ENCODE measurements around the gene SPINK6. TPM values are rescaled to one million over a fixed set of nuclear protein-coding genes. Genes with fewer than 3 reads are reported as not detected.

The SPINK6 gene
- total RNA-seq (not detected), polyA plus RNA-seq (not detected)
- long read RNA-seq, donor 1 = 0 reads
- long read RNA-seq, donor 2 = 0 reads

GRCh38 chr5:148202531-148203203 lies at the start of gene SPINK6:
Gene SPINK6, plus strand, starts transcription at chr5:148203042. Its CDS starts 55 bp downstream, at chr5:148203097.
- no peak for ATAC-seq
- no peak for TF ChIP-seq CTCF (IDR thresholded peaks at IDR 0.05)

GRCh38 chr5:148156609-148157008 lies 46.2 kb upstream of the SPINK6 start:
- intact Hi-C loops (cut with DNase I) = no loop called here
- Histone ChIP-seq H3K27me3 (ENCODE audit: insufficient read depth in 3 of 3, low read length in 2 of 3) (no peaks in the 10 kb centered on the region), H3K27ac (no peak overlapping the region), H3K9me3 (no peaks in the 10 kb centered on the region), H3K4me1 (no peaks in the 10 kb centered on the region), H3K4me3 (no peak overlapping the region), H3K36me3 (ENCODE audit: insufficient read depth in 1 of 2, low read depth in 1 of 2) (no peaks in the 10 kb centered on the region)
- DNase-seq (no peak), ATAC-seq (no peak)
- whole genome bisulfite sequencing, 3 donors = 90 to 100% (median 92%) methylated on average over 1 of the region's 1 CpG
- TF ChIP-seq CTCF (IDR thresholded peaks at IDR 0.05) = no peak

More at GRCh38 chr5:148202531-148203203, at the start of gene SPINK6:
- DNase-seq = no peak
- Histone ChIP-seq H3K27ac (no peak within 1 kb of the TSS), H3K27me3 (ENCODE audit: insufficient read depth in 3 of 3, low read length in 2 of 3) (no peaks in the 10 kb centered on the region), H3K36me3 (ENCODE audit: insufficient read depth in 1 of 2, low read depth in 1 of 2) (no peaks in the 10 kb centered on the region), H3K9me3 (no peaks in the 10 kb centered on the region), H3K4me1 (no peaks in the 10 kb centered on the region), H3K4me3 (no peak within 1 kb of the TSS)
- 89 to 93% (median 90%) methylated on average over 2 of the region's 2 CpGs for WGBS, 3 donors
- intact Hi-C loops (cut with DNase I) = no loop called here

GRCh38 chr5:148162038-148162437 lies 40.8 kb upstream of the SPINK6 start:
- intact Hi-C loops (cut with DNase I) = no loop called here
- TF ChIP-seq CTCF (IDR thresholded peaks at IDR 0.05) = no peak

GRCh38 chr5:148163345-148163744 lies 39.5 kb upstream of the SPINK6 start:
- no peaks in the 10 kb centered on the region for H3K27me3 ChIP-seq (ENCODE audit: insufficient read depth in 3 of 3, low read length in 2 of 3)
- no peak for TF ChIP-seq CTCF (IDR thresholded peaks at IDR 0.05)
- DNase-seq (no peak), ATAC-seq (no peak)
- H3K4me1 ChIP-seq = no peaks in the 10 kb centered on the region
- intact Hi-C loops (cut with DNase I) = no loop called here
- 64 to 93% (median 71%) methylated on average over 1 of the region's 1 CpG for WGBS, 3 donors
- no peaks in the 10 kb centered on the region for H3K9me3 ChIP-seq
- no peak overlapping the region for H3K27ac ChIP-seq
- H3K4me3 ChIP-seq = no peak overlapping the region
- no peaks in the 10 kb centered on the region for H3K36me3 ChIP-seq (ENCODE audit: insufficient read depth in 1 of 2, low read depth in 1 of 2)

More at GRCh38 chr5:148162038-148162437, 40.8 kb upstream of the SPINK6 start:
- Histone ChIP-seq H3K4me3 (no peak overlapping the region), H3K27me3 (ENCODE audit: insufficient read depth in 3 of 3, low read length in 2 of 3) (no peaks in the 10 kb centered on the region), H3K27ac (no peak overlapping the region), H3K9me3 (no peaks in the 10 kb centered on the region), H3K4me1 (no peaks in the 10 kb centered on the region), H3K36me3 (ENCODE audit: insufficient read depth in 1 of 2, low read depth in 1 of 2) (no peaks in the 10 kb centered on the region)
- WGBS, 3 donors = 92 to 98% (median 98%) methylated on average over 1 of the region's 1 CpG
- DNase-seq = no peak
- ATAC-seq = no peak

Data from psoas muscle (tissue), 8 donors.